ENCODE data around the gene NEURL2. TPM values are rescaled to one million over a fixed set of nuclear protein-coding genes. Genes with fewer than 3 reads are reported as not detected.

Gene NEURL2
- total and polyA plus RNA-seq, 2 experiments from 2014 or later: 4.6 to 10.9 TPM

DNA sequence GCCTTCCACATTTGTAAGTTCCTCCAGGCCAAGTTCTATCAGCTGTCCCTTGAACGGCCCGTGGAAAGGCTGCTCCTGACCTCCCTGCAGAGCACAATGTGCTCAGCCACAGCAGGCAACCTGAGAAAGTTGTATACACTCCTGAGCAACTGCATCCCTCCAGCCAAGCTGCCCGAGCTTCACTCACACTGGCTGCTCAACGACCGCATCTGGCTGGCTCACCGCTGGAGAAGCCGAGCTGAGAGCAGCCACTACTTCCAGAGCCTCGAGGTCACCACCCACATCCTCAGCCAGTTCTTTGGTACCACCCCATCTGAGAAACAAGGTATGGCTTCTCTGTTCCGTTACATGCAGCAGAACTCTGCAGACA, 7.9 kb downstream of the NEURL2 start:
- Histone ChIP-seq H3K4me1 (ENCODE audit: insufficient read depth) (no peaks in the 10 kb centered on the region), H3K27me3 (ENCODE audit: insufficient read depth) (no peaks in the 10 kb centered on the region), H3K9me2 (ENCODE audit: insufficient read depth) (no peaks in the 10 kb centered on the region), H3K4me2 (no peak overlapping the region), H4K20me1 (replicated peaks; ENCODE audit: insufficient read depth) (peaks cover 11% of the 10 kb centered on the region), H3K4me3 (no peak overlapping the region), H3K27ac (ENCODE audit: low read depth) (no peak overlapping the region), H3K36me3 (ENCODE audit: insufficient read depth) (peaks cover 3% of the 10 kb centered on the region; the same call in 1 of the 2 replicates), H3K79me2 (replicated peaks; ENCODE audit: insufficient read depth) (peaks cover 14% of the 10 kb centered on the region), H3F3A (replicated peaks; ENCODE audit: low read depth) (no peaks in the 10 kb centered on the region), H2AFZ (no peak overlapping the region)
- Mint-ChIP-seq H3K36me3 (ENCODE audit: low read depth) (peaks cover 22% of the 10 kb centered on the region), H3K27ac (no peak overlapping the region), H3K4me3 (peak overlapping the region; percentile 27; the same call in 1 of the 3 replicates), H3K4me1 (peaks cover 8% of the 10 kb centered on the region), H3K9me3 (no peaks in the 10 kb centered on the region), H3K27me3 (ENCODE audit: insufficient read depth, low read depth, poor library complexity) (peaks cover 6% of the 10 kb centered on the region)
- ATAC-seq (no peak), DNase-seq (ENCODE audit: low spot score) (no peak)
- TF ChIP-seq EZH2 (IDR thresholded peaks at IDR 0.05; ENCODE audit: low read depth, unreplicated experiment): no peak
- no peak for TF ChIP-seq CREB1 (CRISPR knock-in tag; IDR thresholded peaks at IDR 0.05; ENCODE audit: low read depth)
- no peak for TF ChIP-seq POLR2AphosphoS5 (IDR thresholded peaks at IDR 0.05; ENCODE audit: low read depth)
- TF ChIP-seq, protein P1, sequence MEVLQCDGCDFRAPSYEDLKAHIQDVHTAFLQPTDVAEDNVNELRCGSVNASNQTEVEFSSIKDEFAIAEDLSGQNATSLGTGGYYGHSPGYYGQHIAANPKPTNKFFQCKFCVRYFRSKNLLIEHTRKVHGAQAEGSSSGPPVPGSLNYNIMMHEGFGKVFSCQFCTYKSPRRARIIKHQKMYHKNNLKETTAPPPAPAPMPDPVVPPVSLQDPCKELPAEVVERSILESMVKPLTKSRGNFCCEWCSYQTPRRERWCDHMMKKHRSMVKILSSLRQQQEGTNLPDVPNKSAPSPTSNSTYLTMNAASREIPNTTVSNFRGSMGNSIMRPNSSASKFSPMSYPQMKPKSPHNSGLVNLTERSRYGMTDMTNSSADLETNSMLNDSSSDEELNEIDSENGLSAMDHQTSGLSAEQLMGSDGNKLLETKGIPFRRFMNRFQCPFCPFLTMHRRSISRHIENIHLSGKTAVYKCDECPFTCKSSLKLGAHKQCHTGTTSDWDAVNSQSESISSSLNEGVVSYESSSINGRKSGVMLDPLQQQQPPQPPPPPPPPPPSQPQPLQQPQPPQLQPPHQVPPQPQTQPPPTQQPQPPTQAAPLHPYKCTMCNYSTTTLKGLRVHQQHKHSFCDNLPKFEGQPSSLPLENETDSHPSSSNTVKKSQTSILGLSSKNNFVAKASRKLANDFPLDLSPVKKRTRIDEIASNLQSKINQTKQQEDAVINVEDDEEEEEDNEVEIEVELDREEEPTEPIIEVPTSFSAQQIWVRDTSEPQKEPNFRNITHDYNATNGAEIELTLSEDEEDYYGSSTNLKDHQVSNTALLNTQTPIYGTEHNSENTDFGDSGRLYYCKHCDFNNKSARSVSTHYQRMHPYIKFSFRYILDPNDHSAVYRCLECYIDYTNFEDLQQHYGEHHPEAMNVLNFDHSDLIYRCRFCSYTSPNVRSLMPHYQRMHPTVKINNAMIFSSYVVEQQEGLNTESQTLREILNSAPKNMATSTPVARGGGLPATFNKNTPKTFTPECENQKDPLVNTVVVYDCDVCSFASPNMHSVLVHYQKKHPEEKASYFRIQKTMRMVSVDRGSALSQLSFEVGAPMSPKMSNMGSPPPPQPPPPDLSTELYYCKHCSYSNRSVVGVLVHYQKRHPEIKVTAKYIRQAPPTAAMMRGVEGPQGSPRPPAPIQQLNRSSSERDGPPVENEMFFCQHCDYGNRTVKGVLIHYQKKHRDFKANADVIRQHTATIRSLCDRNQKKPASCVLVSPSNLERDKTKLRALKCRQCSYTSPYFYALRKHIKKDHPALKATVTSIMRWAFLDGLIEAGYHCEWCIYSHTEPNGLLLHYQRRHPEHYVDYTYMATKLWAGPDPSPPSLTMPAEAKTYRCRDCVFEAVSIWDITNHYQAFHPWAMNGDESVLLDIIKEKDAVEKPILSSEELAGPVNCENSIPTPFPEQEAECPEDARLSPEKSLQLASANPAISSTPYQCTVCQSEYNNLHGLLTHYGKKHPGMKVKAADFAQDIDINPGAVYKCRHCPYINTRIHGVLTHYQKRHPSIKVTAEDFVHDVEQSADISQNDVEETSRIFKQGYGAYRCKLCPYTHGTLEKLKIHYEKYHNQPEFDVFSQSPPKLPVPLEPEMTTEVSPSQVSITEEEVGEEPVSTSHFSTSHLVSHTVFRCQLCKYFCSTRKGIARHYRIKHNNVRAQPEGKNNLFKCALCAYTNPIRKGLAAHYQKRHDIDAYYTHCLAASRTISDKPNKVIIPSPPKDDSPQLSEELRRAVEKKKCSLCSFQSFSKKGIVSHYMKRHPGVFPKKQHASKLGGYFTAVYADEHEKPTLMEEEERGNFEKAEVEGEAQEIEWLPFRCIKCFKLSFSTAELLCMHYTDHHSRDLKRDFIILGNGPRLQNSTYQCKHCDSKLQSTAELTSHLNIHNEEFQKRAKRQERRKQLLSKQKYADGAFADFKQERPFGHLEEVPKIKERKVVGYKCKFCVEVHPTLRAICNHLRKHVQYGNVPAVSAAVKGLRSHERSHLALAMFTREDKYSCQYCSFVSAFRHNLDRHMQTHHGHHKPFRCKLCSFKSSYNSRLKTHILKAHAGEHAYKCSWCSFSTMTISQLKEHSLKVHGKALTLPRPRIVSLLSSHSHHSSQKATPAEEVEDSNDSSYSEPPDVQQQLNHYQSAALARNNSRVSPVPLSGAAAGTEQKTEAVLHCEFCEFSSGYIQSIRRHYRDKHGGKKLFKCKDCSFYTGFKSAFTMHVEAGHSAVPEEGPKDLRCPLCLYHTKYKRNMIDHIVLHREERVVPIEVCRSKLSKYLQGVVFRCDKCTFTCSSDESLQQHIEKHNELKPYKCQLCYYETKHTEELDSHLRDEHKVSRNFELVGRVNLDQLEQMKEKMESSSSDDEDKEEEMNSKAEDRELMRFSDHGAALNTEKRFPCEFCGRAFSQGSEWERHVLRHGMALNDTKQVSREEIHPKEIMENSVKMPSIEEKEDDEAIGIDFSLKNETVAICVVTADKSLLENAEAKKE (CRISPR knock-in tag; IDR thresholded peaks at IDR 0.05): no peak
- no peak for TF ChIP-seq JUNB (IDR thresholded peaks at IDR 0.05; ENCODE audit: unreplicated experiment)
- TF ChIP-seq, protein P2, sequence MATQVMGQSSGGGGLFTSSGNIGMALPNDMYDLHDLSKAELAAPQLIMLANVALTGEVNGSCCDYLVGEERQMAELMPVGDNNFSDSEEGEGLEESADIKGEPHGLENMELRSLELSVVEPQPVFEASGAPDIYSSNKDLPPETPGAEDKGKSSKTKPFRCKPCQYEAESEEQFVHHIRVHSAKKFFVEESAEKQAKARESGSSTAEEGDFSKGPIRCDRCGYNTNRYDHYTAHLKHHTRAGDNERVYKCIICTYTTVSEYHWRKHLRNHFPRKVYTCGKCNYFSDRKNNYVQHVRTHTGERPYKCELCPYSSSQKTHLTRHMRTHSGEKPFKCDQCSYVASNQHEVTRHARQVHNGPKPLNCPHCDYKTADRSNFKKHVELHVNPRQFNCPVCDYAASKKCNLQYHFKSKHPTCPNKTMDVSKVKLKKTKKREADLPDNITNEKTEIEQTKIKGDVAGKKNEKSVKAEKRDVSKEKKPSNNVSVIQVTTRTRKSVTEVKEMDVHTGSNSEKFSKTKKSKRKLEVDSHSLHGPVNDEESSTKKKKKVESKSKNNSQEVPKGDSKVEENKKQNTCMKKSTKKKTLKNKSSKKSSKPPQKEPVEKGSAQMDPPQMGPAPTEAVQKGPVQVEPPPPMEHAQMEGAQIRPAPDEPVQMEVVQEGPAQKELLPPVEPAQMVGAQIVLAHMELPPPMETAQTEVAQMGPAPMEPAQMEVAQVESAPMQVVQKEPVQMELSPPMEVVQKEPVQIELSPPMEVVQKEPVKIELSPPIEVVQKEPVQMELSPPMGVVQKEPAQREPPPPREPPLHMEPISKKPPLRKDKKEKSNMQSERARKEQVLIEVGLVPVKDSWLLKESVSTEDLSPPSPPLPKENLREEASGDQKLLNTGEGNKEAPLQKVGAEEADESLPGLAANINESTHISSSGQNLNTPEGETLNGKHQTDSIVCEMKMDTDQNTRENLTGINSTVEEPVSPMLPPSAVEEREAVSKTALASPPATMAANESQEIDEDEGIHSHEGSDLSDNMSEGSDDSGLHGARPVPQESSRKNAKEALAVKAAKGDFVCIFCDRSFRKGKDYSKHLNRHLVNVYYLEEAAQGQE (IDR thresholded peaks at IDR 0.05; ENCODE audit: unreplicated experiment): no peak
- no peak for TF ChIP-seq NANOG (IDR thresholded peaks at IDR 0.05; ENCODE audit: borderline replicate concordance)
- TF ChIP-seq, protein P3, sequence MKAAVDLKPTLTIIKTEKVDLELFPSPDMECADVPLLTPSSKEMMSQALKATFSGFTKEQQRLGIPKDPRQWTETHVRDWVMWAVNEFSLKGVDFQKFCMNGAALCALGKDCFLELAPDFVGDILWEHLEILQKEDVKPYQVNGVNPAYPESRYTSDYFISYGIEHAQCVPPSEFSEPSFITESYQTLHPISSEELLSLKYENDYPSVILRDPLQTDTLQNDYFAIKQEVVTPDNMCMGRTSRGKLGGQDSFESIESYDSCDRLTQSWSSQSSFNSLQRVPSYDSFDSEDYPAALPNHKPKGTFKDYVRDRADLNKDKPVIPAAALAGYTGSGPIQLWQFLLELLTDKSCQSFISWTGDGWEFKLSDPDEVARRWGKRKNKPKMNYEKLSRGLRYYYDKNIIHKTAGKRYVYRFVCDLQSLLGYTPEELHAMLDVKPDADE (IDR thresholded peaks at IDR 0.05): no peak
- TF ChIP-seq ZNF331 (CRISPR knock-in tag; IDR thresholded peaks at IDR 0.05; ENCODE audit: low read depth): no peak
- TF ChIP-seq STAT1 (IDR thresholded peaks at IDR 0.05; ENCODE audit: unreplicated experiment): no peak

Measured in GM23338 (cell line).